Measurements from ENCODE around the gene MSANTD7. TPM values are rescaled to one million over a fixed set of nuclear protein-coding genes. Genes with fewer than 3 reads are reported as not detected.

MSANTD7 gene
- total RNA-seq (2022; extraction: Qiagen RNA extraction): 10.8 to 11.9 TPM (median 10.9 TPM) in 5 replicates

GRCh38 chr10:14837757-14838581 lies at the start of gene MSANTD7, which contains the start of the genes CDNF and HSPA14:
TSS of gene MSANTD7 (plus strand) at chr10:14838306. CDS start at chr10:14842285, 3,979 bp downstream.
TSS of gene CDNF (minus strand) at chr10:14838037. CDS start at chr10:14837946, 91 bp downstream.
TSS of gene HSPA14 (plus strand) at chr10:14838306. CDS start at chr10:14838403, 97 bp downstream.

DNA sequence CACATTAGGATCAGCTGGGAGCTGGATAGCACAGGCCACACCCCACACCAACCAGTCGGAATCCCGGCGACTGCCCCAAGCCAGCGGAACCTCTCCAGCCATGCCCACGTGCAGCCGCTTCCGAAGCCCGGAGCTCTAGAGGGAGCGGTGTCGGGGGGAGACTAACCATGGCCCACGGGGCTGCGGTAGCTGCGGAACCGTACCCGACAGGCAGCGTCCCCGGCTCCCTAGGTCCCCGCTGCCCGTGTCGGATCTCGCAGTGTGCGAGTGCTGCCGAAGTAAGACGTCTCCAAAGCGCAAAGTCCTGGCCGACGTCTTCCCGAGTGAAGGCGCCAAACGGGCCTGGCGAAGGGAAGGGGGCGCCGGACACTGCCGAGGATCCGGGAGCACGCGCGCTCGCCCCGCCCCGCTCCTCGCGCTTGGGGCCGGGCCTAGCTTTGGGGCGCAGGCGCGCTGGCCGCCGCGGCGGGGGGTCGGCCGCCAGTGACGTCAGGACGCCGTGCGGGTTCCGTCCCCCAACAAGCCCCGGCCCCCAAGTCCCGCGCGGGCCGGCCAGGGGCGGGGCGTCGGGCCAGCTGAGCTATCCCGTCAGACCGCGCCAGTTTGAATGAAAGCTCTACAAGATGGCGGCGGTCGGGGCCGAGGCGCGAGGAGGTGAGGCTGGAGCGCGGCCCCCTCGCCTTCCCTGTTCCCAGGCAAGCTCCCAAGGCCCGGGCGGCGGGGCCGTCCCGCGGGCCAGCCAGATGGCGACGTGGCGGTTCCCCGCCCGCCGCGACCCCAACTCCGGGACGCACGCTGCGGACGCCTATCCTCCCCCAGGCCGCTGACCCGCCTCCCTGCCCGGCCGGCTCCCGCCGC lies 40.4 kb downstream of the MSANTD7 start, which contains the start of gene SUV39H2:
SUV39H2 (plus strand) TSS at position 601 of the 858 bp plus-strand sequence; CDS start at position 624, 23 bp downstream.

Other genes with a start within 250 kb of the MSANTD7 start
- gene FAM107B, start 63.4 kb upstream of the MSANTD7 start, total RNA-seq (2022; extraction: Qiagen RNA extraction): 100 to 136 TPM (median 120 TPM) in 5 replicates
- 0.86 to 2.1 TPM (median 1.3 TPM) in 5 replicates for gene CDNF, start 269 bp upstream of the MSANTD7 start, total RNA-seq (2022; extraction: Qiagen RNA extraction)
- gene HSPA14, start within 50 bp of the MSANTD7 start, total RNA-seq (2022; extraction: Qiagen RNA extraction): 39.5 to 43.0 TPM (median 42.3 TPM) in 5 replicates
- 18.3 to 23.1 TPM (median 20.3 TPM) in 5 replicates for gene SUV39H2, start 40.6 kb downstream of the MSANTD7 start, total RNA-seq (2022; extraction: Qiagen RNA extraction)
- gene DCLRE1C, start 115.8 kb downstream of the MSANTD7 start, total RNA-seq (2022; extraction: Qiagen RNA extraction): 4.6 to 7.4 TPM (median 6.5 TPM) in 5 replicates
- 0.41 to 1.2 TPM (median 0.77 TPM) in 5 replicates for gene MEIG1, start 121.1 kb downstream of the MSANTD7 start, total RNA-seq (2022; extraction: Qiagen RNA extraction)
- 0.90 to 1.1 TPM (median 1.0 TPM) in 5 replicates for gene OLAH, start 205.6 kb downstream of the MSANTD7 start, total RNA-seq (2022; extraction: Qiagen RNA extraction)

Data from A549 treated with dexamethasone at 1 μM for 4 hours (cell line).